WTC11 (cell line): ENCODE measurements around the gene NGRN.

Experiments used
- E2F4 ChIP-seq: sonication (generic); formaldehyde crosslinking; IDR thresholded peaks from 2 replicates; pipeline ENCODE4 v1.8.1; 2022; ENCODE audit warnings: low read depth, mild to moderate bottlenecking, moderate library complexity, missing genetic modification reagents, borderline replicate concordance
- NR1H2 ChIP-seq: sonication (generic); formaldehyde crosslinking; IDR thresholded peaks from 2 replicates; pipeline ENCODE4 v1.9.0; 2021; ENCODE audit warnings: mild to moderate bottlenecking, moderate library complexity, missing genetic modification reagents
- NR3C1 ChIP-seq: sonication (generic); formaldehyde crosslinking; conservative IDR thresholded peaks from 2 replicates; pipeline ENCODE4 v1.8.1; 2023; ENCODE audit warnings: low read depth, mild to moderate bottlenecking, missing genetic modification reagents
- TCF7 ChIP-seq: sonication (generic); formaldehyde crosslinking; IDR thresholded peaks from 2 replicates; pipeline ENCODE4 v1.8.0; 2022; ENCODE audit warnings: mild to moderate bottlenecking, low read depth, missing genetic modification reagents, moderate library complexity
- TEAD1 ChIP-seq: sonication (generic); formaldehyde crosslinking; IDR thresholded peaks from 2 replicates; pipeline ENCODE4 v1.8.0; 2022; ENCODE audit warnings: mild to moderate bottlenecking, missing genetic modification reagents
- ZBTB43 ChIP-seq: sonication (generic); formaldehyde crosslinking; IDR thresholded peaks from 2 replicates; pipeline ENCODE4 v1.8.1; 2023; ENCODE audit warnings: mild to moderate bottlenecking, missing genetic modification reagents
- TF ChIP-seq, protein P1 (sequence below): fragments of 200-600 bp; IDR thresholded peaks from 2 replicates; pipeline ENCODE4 v1.8.0; 2022; ENCODE audit warnings: antibody characterized with exemption
- TF ChIP-seq, protein P2 (sequence below): sonication (generic); formaldehyde crosslinking; IDR thresholded peaks from 2 replicates; pipeline ENCODE4 v1.8.1; 2022; ENCODE audit warnings: mild to moderate bottlenecking, missing genetic modification reagents, moderate library complexity, borderline replicate concordance
- TF ChIP-seq, protein P3 (sequence below): sonication (generic); formaldehyde crosslinking; conservative IDR thresholded peaks from 2 replicates; pipeline ENCODE4 v1.8.1; 2022; ENCODE audit warnings: mild to moderate bottlenecking, missing genetic modification reagents

- no peak for TF ChIP-seq NR1H2
- TF ChIP-seq, protein P1, sequence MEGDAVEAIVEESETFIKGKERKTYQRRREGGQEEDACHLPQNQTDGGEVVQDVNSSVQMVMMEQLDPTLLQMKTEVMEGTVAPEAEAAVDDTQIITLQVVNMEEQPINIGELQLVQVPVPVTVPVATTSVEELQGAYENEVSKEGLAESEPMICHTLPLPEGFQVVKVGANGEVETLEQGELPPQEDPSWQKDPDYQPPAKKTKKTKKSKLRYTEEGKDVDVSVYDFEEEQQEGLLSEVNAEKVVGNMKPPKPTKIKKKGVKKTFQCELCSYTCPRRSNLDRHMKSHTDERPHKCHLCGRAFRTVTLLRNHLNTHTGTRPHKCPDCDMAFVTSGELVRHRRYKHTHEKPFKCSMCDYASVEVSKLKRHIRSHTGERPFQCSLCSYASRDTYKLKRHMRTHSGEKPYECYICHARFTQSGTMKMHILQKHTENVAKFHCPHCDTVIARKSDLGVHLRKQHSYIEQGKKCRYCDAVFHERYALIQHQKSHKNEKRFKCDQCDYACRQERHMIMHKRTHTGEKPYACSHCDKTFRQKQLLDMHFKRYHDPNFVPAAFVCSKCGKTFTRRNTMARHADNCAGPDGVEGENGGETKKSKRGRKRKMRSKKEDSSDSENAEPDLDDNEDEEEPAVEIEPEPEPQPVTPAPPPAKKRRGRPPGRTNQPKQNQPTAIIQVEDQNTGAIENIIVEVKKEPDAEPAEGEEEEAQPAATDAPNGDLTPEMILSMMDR = no peak
- peak; percentile 77; the same call in 1 of the 2 replicates for TF ChIP-seq TEAD1
- no peak for TF ChIP-seq TCF7 (CRISPR knock-in tag)
- TF ChIP-seq, protein P2, sequence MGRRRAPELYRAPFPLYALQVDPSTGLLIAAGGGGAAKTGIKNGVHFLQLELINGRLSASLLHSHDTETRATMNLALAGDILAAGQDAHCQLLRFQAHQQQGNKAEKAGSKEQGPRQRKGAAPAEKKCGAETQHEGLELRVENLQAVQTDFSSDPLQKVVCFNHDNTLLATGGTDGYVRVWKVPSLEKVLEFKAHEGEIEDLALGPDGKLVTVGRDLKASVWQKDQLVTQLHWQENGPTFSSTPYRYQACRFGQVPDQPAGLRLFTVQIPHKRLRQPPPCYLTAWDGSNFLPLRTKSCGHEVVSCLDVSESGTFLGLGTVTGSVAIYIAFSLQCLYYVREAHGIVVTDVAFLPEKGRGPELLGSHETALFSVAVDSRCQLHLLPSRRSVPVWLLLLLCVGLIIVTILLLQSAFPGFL (CRISPR knock-in tag) = no peak
- TF ChIP-seq, protein P3, sequence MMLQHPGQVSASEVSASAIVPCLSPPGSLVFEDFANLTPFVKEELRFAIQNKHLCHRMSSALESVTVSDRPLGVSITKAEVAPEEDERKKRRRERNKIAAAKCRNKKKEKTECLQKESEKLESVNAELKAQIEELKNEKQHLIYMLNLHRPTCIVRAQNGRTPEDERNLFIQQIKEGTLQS = no peak
- TF ChIP-seq ZBTB43 = no peak; the same call in 1 of the 2 replicates
- no peak for TF ChIP-seq E2F4 (CRISPR knock-in tag)
- TF ChIP-seq NR3C1 (CRISPR knock-in tag) = no peak
Measured at GRCh38 chr15:90249203-90249863, 16.1 kb upstream of the NGRN start, which contains the start of gene TTLL13.
